ENCODE results near the gene CASP12. TPM values are rescaled to one million over a fixed set of nuclear protein-coding genes. Genes with fewer than 3 reads are reported as not detected.

Gene CASP12
- total and polyA plus RNA-seq, 9 of the 15 experiments (the other 6 are each of a cell fraction or from before 2014, with no cell fraction given), result not detected

- FAIRE-seq (no peak), DNase-seq (ENCODE audit: extremely low read depth in 1 of 4, low spot score in 3 of 4) (no peak), ATAC-seq (no peak)
- H3K9me1 ChIP-seq (ENCODE audit: control insufficient read depth, insufficient read depth, low read length), result no peaks in the 10 kb centered on the region
- no peaks in the 10 kb centered on the region for H3K79me2 ChIP-seq (ENCODE audit: control insufficient read depth, insufficient read depth, low read length)
- no peaks in the 10 kb centered on the region for H3K27me3 ChIP-seq (ENCODE audit: control insufficient read depth in 2 of 2, insufficient read depth in 2 of 2, low read length in 2 of 2)
- ChIA-PET CTCF (ENCODE audit: low intra/inter-chr PET ratio) (no interaction called here), POLR2A (no interaction called here)
- in situ Hi-C loops (cut with MboI), result no loop called here
- BruUV-seq (replicated peaks), result no TSS peak
- WGBS (ENCODE audit: insufficient coverage, low coverage, missing lambda C conversion rate), result 4% methylated on average over 4 of the region's 4 CpGs
- no peaks in the 10 kb centered on the region for H4K20me1 ChIP-seq (replicated peaks; ENCODE audit: control insufficient read depth, insufficient read depth, low read length)
- H3K4me3 ChIP-seq, result no peak overlapping the region
- no peaks in the 10 kb centered on the region for H3K4me1 ChIP-seq (replicated peaks in 1 of 2; ENCODE audit: control insufficient read depth in 2 of 2, insufficient read depth in 2 of 2, low read length in 2 of 2)
- no peaks in the 10 kb centered on the region for H3K9me3 ChIP-seq (replicated peaks; ENCODE audit: control insufficient read depth, insufficient read depth, low read depth, low read length)
- H3K9ac ChIP-seq (ENCODE audit: insufficient read depth in 1 of 2, low read depth in 2 of 2, low read length in 2 of 2), result no peak overlapping the region
- intact Hi-C loops (cut with micrococcal nuclease), result no loop called here
- H2AFZ ChIP-seq (ENCODE audit: low read depth, low read length), result no peak overlapping the region
- no peaks in the 10 kb centered on the region for H3K36me3 ChIP-seq (ENCODE audit: control insufficient read depth, insufficient read depth, low read length)
- H3K4me2 ChIP-seq (ENCODE audit: insufficient read depth, low read length), result no peak overlapping the region
- no peak overlapping the region for H3K27ac ChIP-seq (ENCODE audit: extremely low read depth, low read depth, low read length)
- TF ChIP-seq RBM17 (IDR thresholded peaks at IDR 0.05; ENCODE audit: borderline replicate concordance, low read depth, low read length), result no peak
- no peak for TF ChIP-seq ILF3 (IDR thresholded peaks at IDR 0.05; ENCODE audit: borderline replicate concordance)
- TF ChIP-seq ZZZ3 (IDR thresholded peaks at IDR 0.05), result no peak
- TF ChIP-seq FOXP1 (CRISPR knock-in tag; IDR thresholded peaks at IDR 0.05), result no peak
- TF ChIP-seq MYC (IDR thresholded peaks at IDR 0.05; ENCODE audit: low read depth, low read length), result no peak
- no peak for TF ChIP-seq MYC (CRISPR knock-in tag; IDR thresholded peaks at IDR 0.05; ENCODE audit: borderline replicate concordance, low read depth)
- TF ChIP-seq ZNF589 (CRISPR knock-in tag; IDR thresholded peaks at IDR 0.05; ENCODE audit: low read depth), result no peak
- TF ChIP-seq MAFF (IDR thresholded peaks at IDR 0.05; ENCODE audit: low read length), result no peak
- TF ChIP-seq TRIM24 (IDR thresholded peaks at IDR 0.05), result no peak
- TF ChIP-seq, protein P1, sequence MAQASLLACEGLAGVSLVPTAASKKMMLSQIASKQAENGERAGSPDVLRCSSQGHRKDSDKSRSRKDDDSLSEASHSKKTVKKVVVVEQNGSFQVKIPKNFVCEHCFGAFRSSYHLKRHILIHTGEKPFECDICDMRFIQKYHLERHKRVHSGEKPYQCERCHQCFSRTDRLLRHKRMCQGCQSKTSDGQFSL (CRISPR knock-in tag; IDR thresholded peaks at IDR 0.05), result no peak
- TF ChIP-seq, protein P1 (tag; IDR thresholded peaks at IDR 0.05), result no peak
- TF ChIP-seq XRCC3 (IDR thresholded peaks at IDR 0.05), result no peak
- TF ChIP-seq, protein P2, sequence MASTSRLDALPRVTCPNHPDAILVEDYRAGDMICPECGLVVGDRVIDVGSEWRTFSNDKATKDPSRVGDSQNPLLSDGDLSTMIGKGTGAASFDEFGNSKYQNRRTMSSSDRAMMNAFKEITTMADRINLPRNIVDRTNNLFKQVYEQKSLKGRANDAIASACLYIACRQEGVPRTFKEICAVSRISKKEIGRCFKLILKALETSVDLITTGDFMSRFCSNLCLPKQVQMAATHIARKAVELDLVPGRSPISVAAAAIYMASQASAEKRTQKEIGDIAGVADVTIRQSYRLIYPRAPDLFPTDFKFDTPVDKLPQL (IDR thresholded peaks at IDR 0.05; ENCODE audit: extremely low read depth, insufficient read length), result no peak
Measured at GRCh38 chr11:104905271-104905670, 7.0 kb upstream of the CASP12 start.
